Measurements from ENCODE around the gene KRTAP3-2. TPM values are rescaled to one million over a fixed set of nuclear protein-coding genes. Genes with fewer than 3 reads are reported as not detected.
A peak's percentile ranks its signal among the peaks of the same experiment; 100 is the strongest.
"Not testable (repeated sequence)": the region's sequence is repeated elsewhere in the genome, so short reads cannot be mapped to it uniquely, and the experiment has no call there.

Gene KRTAP3-2
- not detected in 2 replicates for total RNA-seq (2014; rRNA removed; shearing (Covaris generic))
- not detected in 2 replicates for polyA plus RNA-seq (2015; cell fraction: cytosol; rRNA removed)
- polyA plus RNA-seq (2015; cell fraction: nucleus; rRNA removed): not detected in 2 replicates

- DNase-seq (ENCODE audit: low read depth): not testable (repeated sequence)
Measured at GRCh38 chr17:40999563-40999962, at the start of gene KRTAP3-2. Gene KRTAP3-2 (minus strand): TSS chr17:40999906. CDS start chr17:40999853, 53 bp downstream.

DNA sequence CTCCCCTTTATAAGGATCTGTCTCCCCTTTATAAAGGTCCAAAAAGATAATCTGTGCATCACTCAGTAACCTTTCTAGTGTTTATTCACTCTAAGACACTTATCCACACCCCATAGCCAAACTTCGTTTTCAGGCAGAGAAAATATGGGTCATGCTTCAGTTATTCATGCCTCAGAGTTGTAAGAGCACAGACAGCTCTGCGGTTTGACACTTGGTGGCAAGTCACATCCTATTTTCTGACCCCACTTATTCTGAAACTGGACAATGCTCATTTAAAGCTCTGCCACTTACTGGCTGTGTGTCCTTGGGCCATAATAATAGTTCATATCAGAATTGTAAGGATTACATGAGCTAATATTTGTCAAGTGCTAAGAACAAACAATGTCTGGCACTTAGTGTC, 49.4 kb upstream of the KRTAP3-2 start:
- DNase-seq (ENCODE audit: low read depth): peak; percentile 68

DNA sequence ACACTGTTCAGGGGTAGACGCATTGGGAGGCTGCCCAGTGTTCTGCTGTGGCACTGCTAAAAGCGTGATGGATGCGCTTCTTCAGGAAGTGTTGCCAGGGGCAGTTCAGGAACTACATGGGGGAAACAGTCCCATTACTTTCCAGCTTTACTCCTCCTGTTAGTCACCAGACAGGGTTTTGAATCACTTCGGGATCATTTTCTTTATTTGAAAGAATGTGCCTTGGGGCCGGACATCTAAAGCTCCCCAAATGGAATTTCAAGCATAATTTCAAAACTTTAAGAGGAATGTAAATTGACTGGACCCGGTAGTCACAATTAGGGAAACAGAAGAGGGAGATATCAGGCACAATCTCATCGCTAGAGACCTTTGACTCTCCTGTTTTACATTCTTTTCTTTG, 48.7 kb upstream of the KRTAP3-2 start:
- DNase-seq (ENCODE audit: low read depth): peak; percentile 26

- not testable (repeated sequence) for DNase-seq (ENCODE audit: low read depth)
Measured at GRCh38 chr17:41046735-41047465, 47.2 kb upstream of the KRTAP3-2 start, which contains the start of gene KRTAP2-1. Gene KRTAP2-1 (minus strand): TSS chr17:41047316. CDS start chr17:41047267, 49 bp downstream.

DNA sequence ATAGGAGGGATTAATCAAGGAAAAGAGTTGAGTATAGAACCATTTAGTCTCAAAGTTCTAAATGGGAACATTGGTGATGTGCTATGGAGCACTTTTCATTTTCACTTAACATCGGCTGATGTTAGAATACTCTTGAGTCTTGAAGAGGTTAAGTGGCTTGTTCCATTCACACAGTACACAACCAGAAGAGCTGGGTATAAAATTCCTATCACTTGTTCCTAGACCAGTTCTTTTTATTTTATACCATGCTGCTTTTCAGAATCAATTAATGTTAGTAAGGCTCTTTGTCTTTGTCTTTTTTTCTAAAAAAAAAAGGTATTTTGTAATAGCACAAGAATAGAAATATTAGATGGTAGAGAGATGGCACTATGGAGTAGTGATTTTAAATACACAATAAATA, 43.2 kb upstream of the KRTAP3-2 start:
- no peak for DNase-seq (ENCODE audit: low read depth)

DNA sequence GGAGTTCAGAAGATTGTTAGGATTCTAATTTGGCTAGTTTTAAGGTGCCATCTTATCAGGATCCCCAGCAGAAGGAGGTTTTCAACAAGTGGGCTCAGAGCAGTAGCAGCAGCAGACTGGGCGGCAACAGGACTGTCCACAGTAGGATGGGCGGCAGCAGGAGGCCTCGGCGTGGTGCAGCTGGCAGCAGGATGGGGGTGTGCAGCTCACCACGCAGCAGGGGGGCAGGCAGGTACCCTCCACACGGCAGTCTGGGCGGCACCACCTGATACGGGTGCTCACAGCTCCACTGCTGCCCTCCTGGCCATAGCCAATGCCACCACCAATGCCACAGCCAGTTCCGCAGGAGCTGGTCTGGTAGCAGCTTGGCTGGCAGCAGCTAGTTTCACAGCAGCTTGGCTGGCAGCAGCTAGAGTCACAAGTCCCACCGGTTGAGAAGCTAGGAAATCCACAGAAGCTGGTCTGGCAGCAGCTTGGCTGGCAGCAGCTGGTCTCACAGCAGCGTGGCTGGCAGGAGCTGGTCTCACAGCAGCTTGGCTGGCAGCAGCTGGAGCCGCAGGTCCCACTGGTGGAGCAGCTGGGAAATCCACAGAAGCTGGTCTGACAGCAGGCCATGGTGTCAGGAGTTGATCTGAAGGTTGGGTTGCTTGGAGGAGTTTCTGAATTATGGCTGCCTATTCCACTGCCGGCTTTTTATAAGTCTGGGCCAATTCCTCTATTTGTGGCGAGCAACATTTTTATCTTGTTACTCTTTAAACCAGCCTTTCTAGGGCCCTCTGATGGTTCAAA, 41.3 kb upstream of the KRTAP3-2 start, which contains the start of gene KRTAP1-1:
Gene KRTAP1-1, minus strand, starts transcription at position 668 of the 789 bp plus-strand sequence. Its CDS starts 53 bp downstream, at position 615.
- DNase-seq (ENCODE audit: low read depth): not testable (repeated sequence)

DNA sequence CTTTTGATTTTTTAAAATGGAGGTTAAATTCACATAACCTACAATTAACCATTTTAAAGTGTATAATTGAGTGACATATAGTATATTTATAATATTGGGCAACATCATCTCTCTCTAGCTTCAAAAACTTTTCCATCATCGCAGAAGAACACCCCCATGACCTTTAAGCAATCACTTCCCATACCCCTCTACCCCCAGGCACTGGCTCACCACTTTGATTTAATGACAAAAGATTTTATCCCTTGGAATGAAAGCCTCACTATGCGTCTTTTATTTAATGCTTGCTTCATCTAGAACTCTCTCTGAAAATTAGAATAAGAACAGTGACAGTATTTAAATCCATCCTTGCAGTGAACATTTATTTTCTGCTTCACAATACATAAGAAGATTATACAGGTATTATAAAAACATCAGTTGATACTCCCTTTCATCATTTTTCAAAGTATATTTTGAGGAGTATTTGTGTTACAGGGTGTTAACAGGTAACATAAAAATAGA, 38.2 kb upstream of the KRTAP3-2 start:
- no peak for DNase-seq (ENCODE audit: low read depth)

DNA sequence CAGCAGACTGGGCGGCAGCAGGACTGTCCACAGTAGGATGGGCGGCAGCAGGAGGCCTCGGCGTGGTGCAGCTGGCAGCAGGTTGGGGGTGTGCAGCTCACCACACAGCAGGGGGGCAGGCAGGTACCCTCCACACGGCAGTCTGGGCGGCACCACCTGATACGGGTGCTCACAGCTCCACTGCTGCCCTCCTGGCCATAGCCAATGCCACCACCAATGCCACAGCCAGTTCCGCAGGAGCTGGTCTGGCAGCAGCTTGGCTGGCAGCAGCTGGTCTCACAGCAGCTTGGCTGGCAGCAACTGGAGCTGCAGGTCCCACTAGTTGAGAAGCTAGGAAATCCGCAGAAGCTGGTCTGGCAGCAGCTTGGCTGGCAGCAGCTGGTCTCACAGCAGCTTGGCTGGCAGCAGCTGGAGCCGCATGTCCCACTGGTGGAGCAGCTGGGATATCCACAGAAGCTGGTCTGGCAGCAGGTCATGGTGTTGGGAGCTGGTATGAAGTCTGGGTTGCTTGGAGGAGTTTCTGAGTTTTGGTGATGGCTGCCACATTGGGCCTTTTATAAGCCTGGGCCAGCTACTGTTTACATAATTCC, 34.7 kb upstream of the KRTAP3-2 start, which contains the start of gene KRTAP1-3:
Gene KRTAP1-3, minus strand, starts transcription at position 529 of the 590 bp plus-strand sequence. Its CDS starts 53 bp downstream, at position 476.
- DNase-seq (ENCODE audit: low read depth): not testable (repeated sequence)

- DNase-seq (ENCODE audit: low read depth): no peak
Measured at GRCh38 chr17:41029633-41030245, 30.0 kb upstream of the KRTAP3-2 start, which contains the start of gene KRTAP1-4. Gene KRTAP1-4 (minus strand): TSS chr17:41030195. CDS start chr17:41030078, 117 bp downstream.

GRCh38 chr17:41026715-41027471, 27.2 kb upstream of the KRTAP3-2 start, which contains the start of gene KRTAP1-5:
Gene KRTAP1-5 (minus strand): TSS chr17:41027208. CDS start chr17:41027155, 53 bp downstream.
- no peak for DNase-seq (ENCODE audit: low read depth)

DNA sequence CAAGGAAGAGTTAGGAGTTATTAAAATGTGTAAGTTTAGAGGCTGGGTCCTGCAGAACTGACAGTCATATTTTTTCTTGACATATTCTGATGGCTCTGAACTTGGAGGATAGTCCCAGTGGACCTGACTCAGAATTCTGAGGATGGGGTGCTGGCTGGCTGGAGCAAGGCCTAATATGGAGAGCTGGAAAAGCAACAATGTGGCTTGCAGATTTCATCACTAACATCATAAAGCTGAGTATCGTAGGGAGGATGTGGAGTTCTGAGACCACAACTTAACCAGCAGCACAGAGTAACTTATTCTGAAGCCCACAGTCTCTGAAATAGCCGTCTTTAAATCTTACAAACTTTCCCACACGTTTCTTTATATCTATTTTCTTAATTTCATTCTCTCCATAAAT, 25.0 kb upstream of the KRTAP3-2 start:
- no peak for DNase-seq (ENCODE audit: low read depth)

DNA sequence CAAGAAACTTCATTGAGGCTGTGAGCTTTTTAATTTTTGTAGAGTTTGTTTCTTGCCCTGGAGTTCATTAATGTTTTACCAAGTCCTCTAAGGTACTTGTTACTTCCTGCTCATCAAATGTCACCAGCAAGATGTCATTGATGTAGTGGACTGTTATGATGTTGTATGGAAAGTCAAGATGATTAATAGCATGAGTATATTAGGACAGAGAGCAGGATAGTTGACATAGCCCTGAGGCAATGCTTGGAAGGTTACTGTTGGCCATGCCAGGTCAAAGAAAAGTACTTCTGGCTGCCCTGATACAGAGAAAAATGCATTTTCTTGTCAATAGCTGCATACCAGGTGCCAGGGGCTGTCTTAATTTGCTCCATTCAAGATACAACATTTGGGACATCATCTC, 20.6 kb upstream of the KRTAP3-2 start:
- DNase-seq (ENCODE audit: low read depth): no peak

DNA sequence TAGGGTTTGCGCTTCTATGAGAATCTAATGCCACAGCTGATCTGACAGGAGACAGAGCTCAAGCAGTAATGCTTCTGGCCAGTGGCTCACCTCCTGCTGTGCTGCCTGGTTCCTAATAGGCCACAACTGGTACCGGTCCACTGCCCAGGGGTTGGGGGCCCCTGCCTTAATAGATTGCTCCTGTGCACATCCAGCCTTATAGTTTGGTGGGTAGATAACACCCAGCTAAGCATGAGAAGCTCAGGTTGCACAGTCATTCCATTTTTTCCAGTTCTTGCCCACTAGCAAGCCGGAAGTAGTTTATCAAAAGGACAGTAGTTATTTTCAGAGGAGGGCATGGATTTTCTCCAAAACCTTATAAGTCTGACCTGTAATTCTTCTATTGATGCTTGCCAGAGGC, 19.7 kb upstream of the KRTAP3-2 start:
- DNase-seq (ENCODE audit: low read depth): no peak

GRCh38 chr17:41018541-41018940, 18.8 kb upstream of the KRTAP3-2 start:
- no peak for DNase-seq (ENCODE audit: low read depth)

- DNase-seq (ENCODE audit: low read depth): no peak
Measured at GRCh38 chr17:41016578-41017215, 17.0 kb upstream of the KRTAP3-2 start.

GRCh38 chr17:41015454-41015853, 15.7 kb upstream of the KRTAP3-2 start:
- no peak for DNase-seq (ENCODE audit: low read depth)

- no peak for DNase-seq (ENCODE audit: low read depth)
Measured at GRCh38 chr17:41013606-41014005, 13.9 kb upstream of the KRTAP3-2 start.

GRCh38 chr17:41013181-41013580, 13.5 kb upstream of the KRTAP3-2 start:
- no peak for DNase-seq (ENCODE audit: low read depth)
